ENCODE measurements around the gene ZBTB17.
"Not testable (repeated sequence)": the region's sequence is repeated elsewhere in the genome, so short reads cannot be mapped to it uniquely, and the experiment has no call there.

DNA sequence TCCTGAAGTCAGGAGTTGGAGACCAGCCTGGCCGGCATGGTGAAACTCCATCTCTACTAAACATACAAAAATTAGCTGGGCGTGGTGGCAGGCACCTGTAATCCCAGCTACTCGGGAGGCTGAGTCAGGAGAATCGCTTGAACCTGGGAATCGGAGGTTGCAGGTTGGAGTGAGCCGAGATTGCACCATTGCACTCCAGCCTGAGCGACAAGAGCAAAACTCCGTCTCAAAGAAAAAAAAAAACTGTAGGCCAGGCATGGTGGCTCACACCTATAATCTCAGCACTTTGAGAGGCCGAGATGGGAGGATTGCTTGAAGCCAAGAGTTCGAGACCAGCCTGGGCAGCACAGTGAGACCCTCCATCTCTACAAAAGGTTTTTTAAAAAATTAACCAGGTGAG is 25.4 kb upstream of the ZBTB17 start:
- TF ChIP-seq, protein P1, sequence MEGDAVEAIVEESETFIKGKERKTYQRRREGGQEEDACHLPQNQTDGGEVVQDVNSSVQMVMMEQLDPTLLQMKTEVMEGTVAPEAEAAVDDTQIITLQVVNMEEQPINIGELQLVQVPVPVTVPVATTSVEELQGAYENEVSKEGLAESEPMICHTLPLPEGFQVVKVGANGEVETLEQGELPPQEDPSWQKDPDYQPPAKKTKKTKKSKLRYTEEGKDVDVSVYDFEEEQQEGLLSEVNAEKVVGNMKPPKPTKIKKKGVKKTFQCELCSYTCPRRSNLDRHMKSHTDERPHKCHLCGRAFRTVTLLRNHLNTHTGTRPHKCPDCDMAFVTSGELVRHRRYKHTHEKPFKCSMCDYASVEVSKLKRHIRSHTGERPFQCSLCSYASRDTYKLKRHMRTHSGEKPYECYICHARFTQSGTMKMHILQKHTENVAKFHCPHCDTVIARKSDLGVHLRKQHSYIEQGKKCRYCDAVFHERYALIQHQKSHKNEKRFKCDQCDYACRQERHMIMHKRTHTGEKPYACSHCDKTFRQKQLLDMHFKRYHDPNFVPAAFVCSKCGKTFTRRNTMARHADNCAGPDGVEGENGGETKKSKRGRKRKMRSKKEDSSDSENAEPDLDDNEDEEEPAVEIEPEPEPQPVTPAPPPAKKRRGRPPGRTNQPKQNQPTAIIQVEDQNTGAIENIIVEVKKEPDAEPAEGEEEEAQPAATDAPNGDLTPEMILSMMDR (IDR thresholded peaks at IDR 0.05), result not testable (repeated sequence)
- TF ChIP-seq POLR2A (IDR thresholded peaks at IDR 0.05), result not testable (repeated sequence)
